Keratinocyte (primary cell): ENCODE results near the gene TDP1. TPM values are rescaled to one million over a fixed set of nuclear protein-coding genes. Genes with fewer than 3 reads are reported as not detected.

Experiments used
- DNase-seq: peaks from one replicate; pipeline ENCODE4 v3.0.0-alpha.2; 2011; ENCODE audit warnings: low read depth, missing footprints, low spot score
- FAIRE-seq: peaks from 2 replicates; lab custom pipeline; 2011; peaks lifted over from hg19 to GRCh38; lab: Jason Lieb, UNC
- H2AFZ ChIP-seq: 2 replicates; pipeline ENCODE4 v1.6.0; 2012; ENCODE audit warnings: low read length, control low read depth, inconsistent platforms; ENCODE audit not compliant: control insufficient read depth
- H3K27ac ChIP-seq: 2 replicates; pipeline ENCODE4 v1.5.1; 2011; ENCODE audit warnings: low read length; ENCODE audit not compliant: control insufficient read depth, insufficient read depth
- H3K27me3 ChIP-seq: 3 replicates; pipeline ENCODE4 v1.6.0; 2011; ENCODE audit warnings: low read length; ENCODE audit not compliant: control insufficient read depth, insufficient read depth; ENCODE audit errors: extremely low read depth
- H3K36me3 ChIP-seq, 2 experiments: 2 replicates in 1 of 2; 3 replicates in 1 of 2; pipeline ENCODE4 v1.5.1; 2011; ENCODE audit warnings: low read length in 2 of 2, mild to moderate bottlenecking in 1 of 2; ENCODE audit not compliant: control insufficient read depth in 2 of 2, insufficient read depth in 2 of 2; ENCODE audit errors: extremely low read depth in 1 of 2
- H3K4me1 ChIP-seq: 3 replicates; pipeline ENCODE4 v1.5.1; 2011; ENCODE audit warnings: low read length; ENCODE audit not compliant: control insufficient read depth, insufficient read depth; ENCODE audit errors: extremely low read depth
- H3K4me2 ChIP-seq: 3 replicates; pipeline ENCODE4 v1.6.0; 2011; ENCODE audit warnings: low read depth, low read length; ENCODE audit not compliant: control insufficient read depth, insufficient read depth; ENCODE audit errors: extremely low read depth
- H3K4me3 ChIP-seq, 3 experiments: fragments of 200-600 bp in 1 of 3; sonication (generic) in 1 of 3; 2 replicates in 2 of 3; 3 replicates in 1 of 3; pipeline ENCODE4 v1.5.1; 2011 to 2016; ENCODE audit warnings: low read length in 3 of 3, mild to moderate bottlenecking in 3 of 3, control low read depth in 2 of 3, inconsistent platforms in 1 of 3, low read depth in 1 of 3, mixed read lengths in 1 of 3, mixed run types in 1 of 3, moderate library complexity in 1 of 3; ENCODE audit not compliant: control insufficient read depth in 2 of 3, insufficient read depth in 2 of 3; ENCODE audit errors: extremely low read depth in 1 of 3
- H3K79me2 ChIP-seq: 2 replicates; pipeline ENCODE4 v1.6.0; 2012; ENCODE audit warnings: low read length; ENCODE audit not compliant: control insufficient read depth, insufficient read depth
- H3K9ac ChIP-seq: 3 replicates; pipeline ENCODE4 v1.6.0; 2011; ENCODE audit warnings: low read length; ENCODE audit not compliant: control insufficient read depth, insufficient read depth; ENCODE audit errors: extremely low read depth
- H3K9me1 ChIP-seq: 3 replicates; pipeline ENCODE4 v1.6.0; 2011; ENCODE audit warnings: low read length; ENCODE audit not compliant: control insufficient read depth, insufficient read depth; ENCODE audit errors: extremely low read depth
- H3K9me3 ChIP-seq: 2 replicates; pipeline ENCODE4 v1.5.1; 2012; ENCODE audit warnings: low read depth, low read length; ENCODE audit not compliant: control insufficient read depth
- H4K20me1 ChIP-seq: 3 replicates; pipeline ENCODE4 v1.6.0; 2011; ENCODE audit warnings: low read length; ENCODE audit not compliant: control insufficient read depth, insufficient read depth; ENCODE audit errors: extremely low read depth
- EZH2 ChIP-seq: IDR thresholded peaks from one replicate; pipeline ENCODE4 v1.6.1; 2012; ENCODE audit warnings: inconsistent platforms, mild to moderate bottlenecking, low read length, moderate library complexity
- dilution Hi-C: fragments of 300-500 bp; cut with MboI; formaldehyde crosslinking; loops from one replicate; pipeline ENCODE4 v1.7.0; 2020; ENCODE audit warnings: low sequenced_read_pairs; ENCODE audit not compliant: extremely low pct_ligation_motif_present
- polyA plus RNA-seq, 5 experiments: library from polyadenylated mRNA; depleted of rRNA in 3 of 5; stranded (reverse) in 3 of 5; stranded (forward) in 1 of 5; unstranded in 1 of 5; fragments of >200 nt; gene quantifications; 1 replicate in 1 of 5; 2 replicates in 3 of 5; 3 replicates in 1 of 5; pipeline versions ENCODE4 v1.2.1 to v1.2.3, GENCODE V29; 2011 to 2012; ENCODE audit warnings: missing spikeins in 2 of 5, low read depth in 1 of 5, low replicate concordance in 1 of 5
- TF ChIP-seq, protein P1 (sequence below), 3 experiments: IDR thresholded peaks in 1 of 3; conservative IDR thresholded peaks in 1 of 3; optimal IDR thresholded peaks in 1 of 3; 2 replicates in 2 of 3; 3 replicates in 1 of 3; pipeline versions ENCODE3 to v1.5.1; 2011; ENCODE audit warnings: low read length in 3 of 3, mild to moderate bottlenecking in 3 of 3, moderate library complexity in 2 of 3, control low read depth in 1 of 3, inconsistent platforms in 1 of 3; ENCODE audit not compliant: insufficient read depth in 2 of 3; ENCODE audit errors: extremely low read depth in 1 of 3

Gene TDP1
- polyA plus RNA-seq, 1 donor (not counting 4 experiments of a cell fraction or from before 2014, with no cell fraction given), result 24.9 TPM

DNA sequence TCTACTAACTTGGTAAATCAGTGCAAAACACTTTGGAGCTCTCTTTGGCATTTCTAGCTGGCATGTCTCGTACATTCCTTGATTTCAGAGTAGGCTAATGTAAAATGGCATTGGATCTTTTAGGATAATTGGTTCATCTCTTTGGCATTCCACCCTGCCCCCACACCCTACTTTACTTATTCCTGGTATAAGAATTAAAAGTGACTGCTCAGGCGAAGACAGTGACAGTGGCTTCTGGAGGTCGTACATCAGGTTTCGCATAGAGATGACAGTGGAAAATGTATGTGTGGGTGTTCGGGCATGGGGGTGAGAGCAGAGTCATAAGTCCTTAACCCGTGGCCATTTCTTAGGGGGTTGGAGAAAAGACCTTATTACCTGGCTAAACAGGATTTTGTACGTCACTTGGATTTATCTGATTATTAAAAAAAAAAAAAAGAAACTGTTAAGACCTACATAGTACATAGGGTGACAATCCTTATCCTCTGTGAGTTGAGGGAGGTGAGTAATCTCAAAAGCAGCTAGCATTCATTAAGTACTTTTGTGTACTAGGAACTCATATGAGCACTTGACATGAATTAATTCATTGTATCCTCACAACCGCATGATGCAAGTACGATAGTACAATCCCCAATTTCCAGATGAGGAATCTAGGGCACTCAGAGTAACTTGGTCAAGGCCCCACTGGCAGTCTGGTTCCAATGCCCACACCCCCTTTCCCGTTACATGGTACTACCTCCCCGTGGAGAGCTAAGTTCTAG lies 83.7 kb downstream of the TDP1 start:
- TF ChIP-seq EZH2, result no peak
- TF ChIP-seq, protein P1, sequence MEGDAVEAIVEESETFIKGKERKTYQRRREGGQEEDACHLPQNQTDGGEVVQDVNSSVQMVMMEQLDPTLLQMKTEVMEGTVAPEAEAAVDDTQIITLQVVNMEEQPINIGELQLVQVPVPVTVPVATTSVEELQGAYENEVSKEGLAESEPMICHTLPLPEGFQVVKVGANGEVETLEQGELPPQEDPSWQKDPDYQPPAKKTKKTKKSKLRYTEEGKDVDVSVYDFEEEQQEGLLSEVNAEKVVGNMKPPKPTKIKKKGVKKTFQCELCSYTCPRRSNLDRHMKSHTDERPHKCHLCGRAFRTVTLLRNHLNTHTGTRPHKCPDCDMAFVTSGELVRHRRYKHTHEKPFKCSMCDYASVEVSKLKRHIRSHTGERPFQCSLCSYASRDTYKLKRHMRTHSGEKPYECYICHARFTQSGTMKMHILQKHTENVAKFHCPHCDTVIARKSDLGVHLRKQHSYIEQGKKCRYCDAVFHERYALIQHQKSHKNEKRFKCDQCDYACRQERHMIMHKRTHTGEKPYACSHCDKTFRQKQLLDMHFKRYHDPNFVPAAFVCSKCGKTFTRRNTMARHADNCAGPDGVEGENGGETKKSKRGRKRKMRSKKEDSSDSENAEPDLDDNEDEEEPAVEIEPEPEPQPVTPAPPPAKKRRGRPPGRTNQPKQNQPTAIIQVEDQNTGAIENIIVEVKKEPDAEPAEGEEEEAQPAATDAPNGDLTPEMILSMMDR (optimal IDR thresholded peaks at IDR 0.05 in 1 of 3, IDR thresholded peaks at IDR 0.05 in 1 of 3, conservative IDR thresholded peaks at IDR 0.05 in 1 of 3; ENCODE audit: extremely low read depth in 1 of 3, insufficient read depth in 2 of 3, low read length in 3 of 3), result no peak
- Histone ChIP-seq H3K4me2 (no peak overlapping the region), H3K79me2 (no peaks in the 10 kb centered on the region), H3K4me3 (no peak overlapping the region), H2AFZ (no peak overlapping the region), H4K20me1 (no peaks in the 10 kb centered on the region), H3K9me1 (no peaks in the 10 kb centered on the region), H3K27ac (no peak overlapping the region), H3K27me3 (no peaks in the 10 kb centered on the region), H3K4me1 (no peaks in the 10 kb centered on the region), H3K9ac (no peak overlapping the region), H3K9me3 (no peaks in the 10 kb centered on the region), H3K36me3 (peaks cover 7 to 8% of the 10 kb centered on the region in 2 experiments)
- FAIRE-seq (no peak), DNase-seq (no peak)
- dilution Hi-C loops, result no loop called here

DNA sequence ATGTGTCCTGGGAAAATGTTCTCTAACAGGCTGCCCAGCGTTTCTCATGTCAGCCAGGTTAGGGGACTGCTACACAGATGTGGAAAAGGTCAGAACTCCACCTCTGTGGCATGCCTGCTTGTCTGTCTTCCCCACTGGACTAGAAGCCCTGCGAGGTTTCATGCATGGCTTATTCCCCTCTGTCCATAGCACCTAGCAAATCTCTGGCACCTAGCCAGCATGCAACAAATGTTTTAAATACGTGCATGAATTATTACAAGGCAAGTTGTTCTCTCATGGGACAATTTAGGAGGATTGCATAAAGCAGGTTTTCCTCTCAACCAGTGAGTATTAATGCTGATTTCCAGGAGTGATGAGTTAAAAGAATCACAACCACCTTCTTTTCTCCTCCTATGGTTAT lies 84.7 kb downstream of the TDP1 start:
- FAIRE-seq (no peak), DNase-seq (no peak)
- Histone ChIP-seq H3K27me3 (no peaks in the 10 kb centered on the region), H3K4me2 (no peak overlapping the region), H3K36me3 (peaks cover 7 to 8% of the 10 kb centered on the region in 2 experiments), H2AFZ (no peak overlapping the region), H3K4me3 (no peak overlapping the region), H3K79me2 (no peaks in the 10 kb centered on the region), H3K4me1 (no peaks in the 10 kb centered on the region), H4K20me1 (no peaks in the 10 kb centered on the region), H3K9ac (no peak overlapping the region), H3K9me3 (no peaks in the 10 kb centered on the region), H3K9me1 (no peaks in the 10 kb centered on the region), H3K27ac (no peak overlapping the region)
- TF ChIP-seq, protein P1 (optimal IDR thresholded peaks at IDR 0.05 in 1 of 3, IDR thresholded peaks at IDR 0.05 in 1 of 3, conservative IDR thresholded peaks at IDR 0.05 in 1 of 3; ENCODE audit: extremely low read depth in 1 of 3, insufficient read depth in 2 of 3, low read length in 3 of 3), result no peak
- TF ChIP-seq EZH2, result no peak
- dilution Hi-C loops, result no loop called here
